Activated gamma-delta T cell treated with Interleukin-2 at 50 U/mL for 16 hours (primary cell): Measurements from ENCODE around the gene DYSF.
"Not testable (repeated sequence)": the region's sequence is repeated elsewhere in the genome, so short reads cannot be mapped to it uniquely, and the experiment has no call there.

ENCODE experiments used
- DNase-seq: peaks from one replicate; pipeline ENCODE4 v3.0.0-alpha.2; 2020

Gene DYSF

GRCh38 chr2:71620116-71620515 lies 166.8 kb downstream of the DYSF start:
- no peak for DNase-seq

DNA sequence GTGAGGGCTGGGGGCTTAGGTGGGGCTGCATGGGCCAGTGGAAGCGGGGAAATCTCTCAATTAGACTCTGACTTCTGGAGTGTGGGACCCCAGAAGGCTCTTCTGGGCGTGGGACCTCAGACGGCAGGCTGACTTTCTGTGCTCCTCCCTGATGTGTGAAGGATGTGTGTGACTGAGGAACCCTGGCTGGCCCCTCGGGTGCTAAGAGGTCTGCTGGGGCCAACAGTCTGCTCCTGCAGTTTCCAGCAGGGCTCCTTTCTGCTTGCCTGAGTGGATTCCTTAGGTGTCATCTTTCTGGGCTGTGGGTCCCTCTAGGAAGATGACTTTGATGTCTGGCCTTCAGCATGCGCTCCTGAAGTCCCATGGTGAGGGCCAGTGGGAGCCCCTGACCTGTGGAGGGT lies 167.5 kb downstream of the DYSF start:
- no peak for DNase-seq

DNA sequence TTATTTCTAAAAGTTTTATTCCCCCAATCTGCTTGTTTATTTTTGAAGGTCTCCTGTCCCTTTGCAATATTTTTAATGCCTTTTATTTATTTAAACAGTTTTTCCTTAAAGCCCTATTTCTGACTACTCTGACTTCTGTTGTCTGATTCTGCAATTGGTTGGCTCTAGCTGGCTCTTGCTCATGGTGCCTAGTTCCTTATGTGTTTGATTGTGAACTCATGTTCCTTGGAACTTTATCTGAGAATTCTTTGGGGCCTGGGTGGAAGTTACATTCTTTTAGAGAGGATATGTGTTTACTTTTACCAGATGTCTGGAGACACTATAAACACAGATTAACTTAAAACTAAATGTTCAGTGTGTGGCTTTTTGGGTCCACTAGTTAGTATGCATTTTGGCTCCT lies 175.9 kb downstream of the DYSF start:
- DNase-seq, result no peak

- no peak for DNase-seq
These were observed 176.6 kb downstream of the DYSF start for GRCh38 chr2:71629771-71630453.

- no peak for DNase-seq
These were observed 177.3 kb downstream of the DYSF start for GRCh38 chr2:71630454-71631328.

DNA sequence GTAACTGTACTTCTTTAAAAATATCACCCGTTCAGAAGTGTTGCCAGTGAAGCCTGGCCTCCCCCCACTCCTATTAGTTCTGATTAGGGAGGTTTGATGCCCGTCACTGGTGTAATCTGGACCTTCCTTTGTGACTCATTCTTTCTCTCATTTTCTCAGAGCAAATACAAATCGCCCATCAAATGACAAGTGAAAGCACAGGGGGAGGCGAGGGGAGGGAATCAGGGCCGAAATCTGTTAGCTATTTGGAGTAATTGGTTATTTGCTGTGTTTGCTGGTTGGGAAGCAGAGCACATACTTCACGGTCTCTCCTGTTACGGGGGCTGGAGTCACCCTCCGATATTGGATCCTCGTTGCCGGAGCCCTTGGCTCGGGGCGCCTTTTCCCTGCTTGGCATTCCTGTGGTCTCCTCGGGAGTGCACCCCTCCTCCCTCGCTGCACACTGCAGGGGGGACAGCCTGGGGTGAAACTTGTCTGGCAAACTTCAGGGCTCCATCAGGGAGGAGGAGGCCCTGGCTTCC lies 178.1 kb downstream of the DYSF start:
- DNase-seq, result no peak

DNA sequence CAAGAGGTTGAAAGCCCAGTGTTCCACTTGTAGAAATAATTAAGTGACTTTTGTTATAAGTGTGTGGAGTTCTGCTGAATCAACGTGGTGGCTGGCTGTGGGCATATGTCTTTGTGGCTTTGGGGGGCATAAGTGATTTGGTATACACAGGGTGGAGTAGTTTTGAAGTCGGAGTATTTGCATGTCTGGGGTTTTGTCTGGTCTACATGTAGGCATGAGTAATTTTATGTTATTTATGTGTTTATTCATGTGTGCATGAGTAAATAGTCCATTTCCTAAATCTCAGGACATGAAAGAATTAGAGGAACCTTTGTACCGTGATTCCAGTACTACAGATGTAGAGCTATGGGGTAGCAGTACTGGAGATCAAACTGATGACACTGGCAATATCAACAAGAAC lies 179.7 kb downstream of the DYSF start:
- DNase-seq, result no peak

DNA sequence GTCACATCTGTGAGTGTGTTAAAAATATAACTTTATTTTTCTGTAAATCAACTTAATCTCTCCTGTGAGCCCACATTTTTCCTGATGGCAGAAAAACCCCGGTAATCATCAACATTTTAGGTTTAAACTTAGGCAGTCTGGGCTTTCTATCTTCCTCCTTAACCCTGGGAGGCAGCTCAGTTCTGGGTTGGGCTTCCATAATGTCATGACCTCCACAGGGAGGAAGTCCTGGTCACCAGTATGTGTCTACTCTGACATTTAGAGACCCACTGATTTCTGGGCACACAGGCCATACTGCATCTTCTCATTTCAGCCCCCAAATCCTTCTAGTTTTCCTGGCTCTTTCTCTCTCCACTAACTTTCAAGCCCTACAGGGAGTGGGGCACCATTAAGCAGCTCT lies 181.2 kb downstream of the DYSF start:
- DNase-seq, result no peak

DNA sequence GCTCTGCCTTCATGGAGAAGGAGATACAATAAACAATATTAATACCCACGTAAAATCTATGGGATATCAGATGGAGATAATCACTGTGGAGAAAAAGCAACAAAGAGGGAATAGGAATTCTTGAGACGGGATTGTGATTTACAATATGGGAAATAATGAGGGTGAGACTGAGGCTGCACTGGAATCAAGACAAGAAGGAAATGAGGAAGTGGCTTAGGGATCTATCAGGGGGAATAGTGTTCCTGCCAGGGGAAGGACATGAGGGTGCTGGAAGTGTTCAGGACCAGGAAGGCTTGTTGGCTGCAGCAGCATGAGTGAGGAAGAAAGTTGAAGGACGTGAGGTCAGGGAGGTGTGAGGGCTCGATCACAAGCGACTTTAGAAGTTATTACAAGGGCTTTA lies 182.4 kb downstream of the DYSF start:
- DNase-seq, result no peak

GRCh38 chr2:71637168-71637567 lies 183.8 kb downstream of the DYSF start:
- no peak for DNase-seq

DNA sequence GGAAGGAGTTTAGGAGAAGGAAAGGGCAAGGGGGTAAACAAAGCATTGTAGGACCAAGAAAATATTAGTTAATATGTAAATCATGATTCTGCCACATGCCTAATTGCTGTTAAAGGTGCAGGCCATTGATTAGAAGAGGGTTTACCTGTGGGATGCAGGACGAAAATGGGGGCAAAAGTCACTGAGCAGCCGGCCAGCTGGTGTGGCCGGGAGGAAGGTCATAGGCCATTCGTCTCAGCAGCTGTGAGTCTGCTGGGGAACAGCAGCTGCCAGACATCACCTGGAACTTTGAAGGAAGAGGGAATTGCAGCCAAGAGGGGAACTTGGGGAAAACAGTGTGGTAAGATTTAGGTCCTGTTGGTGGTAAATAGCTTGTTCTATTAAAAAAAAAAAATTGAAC lies 184.4 kb downstream of the DYSF start:
- no peak for DNase-seq

DNA sequence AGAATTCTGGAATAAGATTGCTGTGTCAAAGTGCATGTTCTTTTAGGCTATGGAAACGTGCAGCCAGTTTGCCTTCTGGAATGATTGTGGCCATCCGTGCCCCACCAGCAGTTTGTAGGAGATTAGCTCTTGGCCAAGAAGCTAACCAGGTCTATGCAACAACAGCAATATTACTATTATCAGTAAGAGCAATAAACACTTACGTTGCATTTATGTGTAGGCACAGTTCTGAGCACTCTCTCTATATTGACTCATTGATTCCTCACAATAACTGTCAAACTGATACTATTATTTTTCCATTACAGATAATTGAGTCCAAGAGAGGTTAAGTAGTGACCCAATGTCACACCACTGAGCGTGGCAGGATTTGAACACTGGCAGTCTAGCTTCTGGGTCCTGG lies 186.4 kb downstream of the DYSF start:
- no peak for DNase-seq

DNA sequence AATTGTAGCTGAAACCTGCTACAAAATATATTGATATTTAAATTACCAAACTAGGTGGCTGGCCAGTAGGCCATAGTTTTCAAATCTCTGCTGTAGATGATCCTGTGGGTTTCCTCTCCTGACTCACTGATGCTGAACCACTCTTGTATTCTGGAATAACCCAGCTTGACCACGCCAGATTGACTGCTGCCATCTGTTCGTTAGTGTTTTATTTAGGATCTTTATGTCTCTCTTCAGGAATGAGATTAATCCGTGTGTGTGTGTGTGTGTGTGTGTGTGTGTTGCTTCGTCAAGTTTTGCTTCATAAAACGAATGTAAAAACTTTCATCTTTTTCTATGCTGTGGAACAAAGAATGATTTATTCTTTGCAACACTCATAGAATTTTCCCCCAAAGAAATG lies 187.1 kb downstream of the DYSF start:
- no peak for DNase-seq

- no peak for DNase-seq
These were observed 190.5 kb downstream of the DYSF start for GRCh38 chr2:71643674-71644357.

DNA sequence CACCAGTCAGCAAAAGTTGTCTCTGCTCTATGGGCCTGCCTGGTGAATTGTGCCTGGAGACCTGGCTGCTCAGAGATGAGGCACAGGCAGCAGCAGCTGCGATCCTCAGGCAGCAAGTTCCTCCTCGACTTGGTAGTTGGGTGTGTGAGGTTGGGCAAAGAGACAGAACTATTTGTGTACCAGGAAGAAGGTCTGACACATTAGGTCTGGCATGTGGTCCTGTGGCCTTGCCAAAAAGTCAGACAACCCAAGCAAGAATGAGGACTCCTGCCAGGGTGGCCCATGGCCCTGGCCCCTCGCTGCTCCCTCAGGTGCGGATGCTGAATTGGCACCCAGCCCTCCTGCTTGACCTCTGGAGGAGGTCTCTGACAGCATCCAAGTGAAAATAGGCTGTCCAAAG lies 192.7 kb downstream of the DYSF start:
- DNase-seq, result no peak

- DNase-seq, result no peak
These were observed 194.0 kb downstream of the DYSF start for GRCh38 chr2:71647356-71647755.

GRCh38 chr2:71655498-71655897 lies 202.1 kb downstream of the DYSF start:
- DNase-seq, result no peak

- not testable (repeated sequence) for DNase-seq
These were observed 204.9 kb downstream of the DYSF start for GRCh38 chr2:71658256-71658655.

DNA sequence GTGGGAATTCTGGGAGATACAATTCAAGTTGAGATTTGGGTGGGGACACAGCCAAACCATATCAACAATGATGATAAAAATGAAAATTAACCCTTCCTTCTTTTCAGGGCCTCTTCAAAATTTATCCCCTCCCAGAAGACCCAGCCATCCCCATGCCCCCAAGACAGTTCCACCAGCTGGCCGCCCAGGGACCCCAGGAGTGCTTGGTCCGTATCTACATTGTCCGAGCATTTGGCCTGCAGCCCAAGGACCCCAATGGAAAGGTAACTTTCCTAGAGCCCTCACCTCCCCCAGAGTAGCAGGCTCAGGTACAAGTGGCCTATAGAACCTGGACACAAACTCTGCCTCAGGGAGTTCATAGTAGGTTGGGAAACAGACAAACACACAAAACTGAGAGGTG lies 205.4 kb downstream of the DYSF start:
- no peak for DNase-seq

DNA sequence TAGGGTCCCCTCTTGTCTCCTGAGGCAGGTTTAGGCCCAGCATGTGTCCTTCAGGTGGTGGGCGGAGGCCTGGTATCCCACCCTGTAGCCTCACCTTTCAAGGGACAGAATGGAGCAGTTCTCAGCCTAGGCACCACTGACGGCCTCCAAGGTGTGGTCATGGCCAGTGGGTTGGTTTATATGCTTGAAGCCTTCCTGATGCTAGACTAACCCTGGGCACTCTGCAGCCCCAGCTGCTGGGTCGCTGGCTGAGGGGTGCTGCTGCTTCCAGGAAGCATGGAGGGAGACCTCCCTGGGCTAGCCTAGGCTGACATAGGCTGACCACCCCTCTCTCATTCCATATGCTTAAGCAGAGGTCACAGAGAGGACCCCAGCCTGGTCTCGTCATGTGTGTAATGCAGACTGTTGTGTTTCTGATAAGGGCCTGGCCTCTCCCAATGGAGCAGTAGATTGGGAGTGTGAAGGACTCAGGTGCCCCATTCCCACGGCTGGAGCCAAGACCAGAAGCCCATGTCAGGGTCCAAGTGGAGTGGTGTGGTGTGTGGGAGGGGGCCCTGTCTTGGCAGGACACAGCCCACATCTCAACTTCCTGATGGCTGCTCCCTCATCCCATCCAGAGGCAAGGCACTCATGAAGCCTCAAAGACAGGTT lies 206.6 kb downstream of the DYSF start:
- no peak for DNase-seq

- DNase-seq, result no peak
These were observed 208.4 kb downstream of the DYSF start for GRCh38 chr2:71661782-71662181.

DNA sequence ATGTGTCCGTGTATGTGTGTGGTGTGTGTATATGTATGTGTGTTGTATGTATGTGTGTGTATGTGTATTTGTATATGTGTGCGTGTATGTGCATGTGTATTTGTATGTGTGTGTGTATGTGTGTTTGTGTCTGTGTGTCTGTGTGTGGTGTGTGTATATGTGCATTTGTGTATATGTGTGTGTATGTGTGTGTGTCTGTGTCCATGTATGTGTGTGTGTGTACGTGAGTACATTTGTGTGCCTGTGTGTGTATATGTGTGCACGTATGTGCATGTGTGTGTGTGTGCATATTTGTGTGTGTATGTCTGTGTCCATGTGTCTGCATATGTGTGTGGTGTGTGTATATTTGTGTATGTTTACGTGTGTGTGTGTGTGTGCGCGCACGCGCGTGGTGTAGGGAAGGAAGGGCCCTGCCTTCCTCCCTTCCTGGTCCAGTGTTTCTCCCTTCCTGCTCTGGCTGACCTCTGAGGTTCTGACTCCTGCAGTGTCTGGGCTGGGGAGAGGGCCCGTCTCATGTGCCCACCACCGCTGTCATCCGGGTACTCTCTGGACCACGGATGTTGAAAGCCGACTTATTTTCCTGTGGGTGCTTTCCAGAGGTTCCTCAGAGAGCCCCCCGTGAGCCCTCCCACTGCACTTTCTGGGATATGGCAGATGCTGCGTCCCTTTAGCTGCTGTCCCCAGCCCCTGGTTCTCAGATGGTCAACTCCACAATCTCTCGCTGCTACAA lies 209.5 kb downstream of the DYSF start:
- no peak for DNase-seq
